HepG2 (cell line): ENCODE data around the gene DGKB. TPM values are rescaled to one million over a fixed set of nuclear protein-coding genes. Genes with fewer than 3 reads are reported as not detected.

Source experiments
- ATAC-seq: fragments of 200-7000 bp; cut with Tn5 transposase; 3 replicates; pipeline ENCODE4 v1.9.1; 2020; ENCODE audit warnings: mild to moderate bottlenecking, moderate library complexity
- BruUV-seq: library from RNA; stranded (reverse); fragments of 400-500 nt; replicated peaks from 2 replicates; lab custom pipeline; 2021; lab: Mats Ljungman, UMichigan
- CTCF ChIA-PET: fragments of 300-600 bp; formaldehyde crosslinking; extraction: SDS; loops from one replicate; lab custom pipeline; 2021; ENCODE audit warnings: low total read pairs, inconsistent platforms, low intra/inter-chr PET ratio; lab: Yijun Ruan, JAX
- POLR2A ChIA-PET: fragments of 350-600 bp; sonication (Branson Sonifier 250); formaldehyde crosslinking; loops from one replicate; lab custom pipeline; 2020; ENCODE audit warnings: antibody characterized with exemption, inconsistent platforms; lab: Yijun Ruan, JAX
- DNase-seq: peaks from one replicate; pipeline ENCODE4 v3.0.0-alpha.2; 2015; ENCODE audit warnings: low spot score
- FAIRE-seq: peaks from 3 replicates; lab custom pipeline; 2011; peaks lifted over from hg19 to GRCh38; lab: Jason Lieb, UNC
- H2AFZ ChIP-seq: one replicate; pipeline ENCODE4 v1.6.1; 2011; ENCODE audit warnings: low read length, inconsistent platforms
- H3K27ac ChIP-seq: fragments of 300-600 bp; 3 replicates; pipeline ENCODE4 v1.8.0; 2011; ENCODE audit warnings: mixed run types, mild to moderate bottlenecking, mixed read lengths, low read length, inconsistent platforms; ENCODE audit not compliant: insufficient read depth; ENCODE audit errors: extremely low read length
- H3K27me3 ChIP-seq, 2 experiments: fragments of 200-600 bp in 1 of 2; 2 replicates in 1 of 2; 3 replicates in 1 of 2; pipeline versions ENCODE4 v1.6.0 to v1.8.0; 2011; ENCODE audit warnings: low read length in 2 of 2, mild to moderate bottlenecking in 2 of 2, moderate library complexity in 2 of 2, inconsistent platforms in 1 of 2; ENCODE audit not compliant: insufficient read depth in 2 of 2, control insufficient read depth in 1 of 2
- H3K36me3 ChIP-seq, 2 experiments: fragments of 200-600 bp in 1 of 2; replicated peaks in 1 of 2; 2 replicates in 1 of 2; 3 replicates in 1 of 2; pipeline versions ENCODE4 v1.5.1 to v1.8.0; 2011; ENCODE audit warnings: low read length in 2 of 2, inconsistent platforms in 1 of 2; ENCODE audit not compliant: insufficient read depth in 2 of 2, control insufficient read depth in 1 of 2
- H3K4me1 ChIP-seq: 2 replicates; pipeline ENCODE4 v1.5.1; 2012; ENCODE audit warnings: low read length, inconsistent platforms; ENCODE audit not compliant: insufficient read depth
- H3K4me2 ChIP-seq: 2 replicates; pipeline ENCODE4 v1.6.0; 2011; ENCODE audit warnings: low read depth, low read length, inconsistent platforms
- H3K4me3 ChIP-seq, 3 experiments: fragments of 200-600 bp in 1 of 3; sonication (generic), shearing (Covaris generic) in 1 of 3; replicated peaks in 1 of 3; 2 replicates each; pipeline ENCODE4 v1.5.1; 2011 to 2016; ENCODE audit warnings: low read length in 3 of 3, inconsistent platforms in 2 of 3, low read depth in 2 of 3, mild to moderate bottlenecking in 2 of 3, control low read depth in 1 of 3, mixed read lengths in 1 of 3; ENCODE audit not compliant: insufficient read depth in 1 of 3
- H3K79me2 ChIP-seq: one replicate; pipeline ENCODE4 v1.6.1; 2011; ENCODE audit warnings: low read length, inconsistent platforms; ENCODE audit not compliant: insufficient read depth
- H3K9ac ChIP-seq: 2 replicates; pipeline ENCODE4 v1.6.0; 2011; ENCODE audit warnings: mild to moderate bottlenecking, low read depth, low read length, inconsistent platforms; ENCODE audit not compliant: insufficient read depth
- H3K9me3 ChIP-seq: 2 replicates; pipeline ENCODE4 v1.5.1; 2012; ENCODE audit warnings: mild to moderate bottlenecking, low read length
- H4K20me1 ChIP-seq: 2 replicates; pipeline ENCODE4 v1.6.0; 2011; ENCODE audit warnings: inconsistent platforms, mild to moderate bottlenecking, low read length, moderate library complexity; ENCODE audit not compliant: insufficient read depth
- CBX2 ChIP-seq, 2 experiments: fragments of 200-600 bp in 1 of 2; sonication (generic); formaldehyde crosslinking in 1 of 2; IDR thresholded peaks; 2 replicates each; pipeline versions ENCODE4 v1.7.0 to v1.8.1; 2018 to 2022; ENCODE audit warnings: low read depth in 2 of 2, low read length in 1 of 2, mild to moderate bottlenecking in 1 of 2, missing genetic modification reagents in 1 of 2
- CENPX ChIP-seq: sonication (generic); formaldehyde crosslinking; IDR thresholded peaks from 2 replicates; pipeline ENCODE4 v1.9.0; 2021; ENCODE audit warnings: mild to moderate bottlenecking, missing genetic modification reagents, moderate library complexity
- CREM ChIP-seq, 2 experiments: sonication (generic) in 1 of 2; formaldehyde crosslinking in 1 of 2; IDR thresholded peaks; 2 replicates each; pipeline versions ENCODE4 v1.4.0 to v1.6.1; 2016 to 2020; ENCODE audit warnings: antibody characterized with exemption in 1 of 2, mild to moderate bottlenecking in 1 of 2, missing genetic modification reagents in 1 of 2
- DPF2 ChIP-seq: sonication (generic); formaldehyde crosslinking; IDR thresholded peaks from 2 replicates; pipeline ENCODE4 v1.4.0; 2020; ENCODE audit warnings: mild to moderate bottlenecking, low read depth, missing genetic modification reagents, borderline replicate concordance
- MIER3 ChIP-seq: IDR thresholded peaks from 2 replicates; pipeline ENCODE4 v1.6.1; 2016; ENCODE audit warnings: missing compliant biosample characterization, borderline replicate concordance
- NFIC ChIP-seq: IDR thresholded peaks from 2 replicates; pipeline ENCODE4 v1.6.1; 2012; ENCODE audit warnings: mild to moderate bottlenecking, low read length, inconsistent platforms
- RARA ChIP-seq: IDR thresholded peaks from 2 replicates; pipeline ENCODE4 v1.6.1; 2016; ENCODE audit warnings: missing genetic modification reagents, missing compliant biosample characterization
- SKI ChIP-seq: fragments of 450-650 bp; IDR thresholded peaks from one replicate; pipeline ENCODE4 v1.6.1; 2018; ENCODE audit warnings: mild to moderate bottlenecking; ENCODE audit not compliant: partially characterized antibody
- ZFP36 ChIP-seq: fragments of 150-350 bp; IDR thresholded peaks from 2 replicates; pipeline ENCODE4 v1.6.1; 2018; ENCODE audit warnings: borderline replicate concordance, low read length, low read depth; ENCODE audit not compliant: partially characterized antibody
- ZNF569 ChIP-seq: sonication (generic); formaldehyde crosslinking; IDR thresholded peaks from 2 replicates; pipeline ENCODE4 v1.5.0; 2020; ENCODE audit warnings: mild to moderate bottlenecking, missing genetic modification reagents, moderate library complexity, borderline replicate concordance
- ZNF619 ChIP-seq: sonication (generic); formaldehyde crosslinking; IDR thresholded peaks from 2 replicates; pipeline ENCODE4 v1.4.0; 2020; ENCODE audit warnings: mild to moderate bottlenecking, missing genetic modification reagents
- ZNF839 ChIP-seq: sonication (generic); formaldehyde crosslinking; IDR thresholded peaks from 2 replicates; pipeline ENCODE4 v1.4.0; 2020; ENCODE audit warnings: missing genetic modification reagents, mild to moderate bottlenecking, borderline replicate concordance
- WGBS: methylation state at CpG from one replicate; pipeline ENCODE4 v1.1.6; 2017; ENCODE audit warnings: low lambda C conversion rate; 5-methylcytosine and 5-hydroxymethylcytosine counted together
- in situ Hi-C: cut with HindIII; loops from 2 replicates; pipeline ENCODE4 v1.10.0; 2017; ENCODE audit warnings: low pct_unique_long_range_greater_than_20kb; ENCODE audit not compliant: extremely low pct_ligation_motif_present
- intact Hi-C: fragments of 100-400 bp; cut with micrococcal nuclease; formaldehyde crosslinking; loops from one replicate; pipeline ENCODE4 v1.10.0; 2022; ENCODE audit not compliant: unreplicated experiment
- polyA plus RNA-seq, 8 experiments: library from polyadenylated mRNA; depleted of rRNA in 3 of 8; stranded (reverse) in 7 of 8; unstranded in 1 of 8; fragments of >200 nt; fragmentation: Illumina TruSeq in 4 of 8; extraction: Trizol in 4 of 8; gene quantifications; 2 replicates each; pipeline versions ENCODE4 v1.2.1 to v1.2.3, GENCODE V29; 2011 to 2016; ENCODE audit warnings: low read depth in 4 of 8, missing spikeins in 1 of 8, mixed read lengths in 1 of 8; ENCODE audit not compliant: insufficient read depth in 1 of 8
- total RNA-seq, 5 experiments: library from RNA; depleted of rRNA; stranded (reverse); fragments of >200 nt; fragmentation: Illumina TruSeq; extraction: Trizol; gene quantifications; 2 replicates each; pipeline ENCODE4 v1.2.3, GENCODE V29; 2016; ENCODE audit warnings: low read depth in 1 of 5
- TF ChIP-seq, protein P1 (sequence below): sonication (generic); formaldehyde crosslinking; IDR thresholded peaks from 2 replicates; pipeline ENCODE4 v1.8.0; 2022; ENCODE audit warnings: missing genetic modification reagents, mild to moderate bottlenecking, borderline replicate concordance

The DGKB gene
- total and polyA plus RNA-seq, 2 of the 13 experiments (the other 11 are each of a cell fraction or from before 2014, with no cell fraction given): not detected

DNA sequence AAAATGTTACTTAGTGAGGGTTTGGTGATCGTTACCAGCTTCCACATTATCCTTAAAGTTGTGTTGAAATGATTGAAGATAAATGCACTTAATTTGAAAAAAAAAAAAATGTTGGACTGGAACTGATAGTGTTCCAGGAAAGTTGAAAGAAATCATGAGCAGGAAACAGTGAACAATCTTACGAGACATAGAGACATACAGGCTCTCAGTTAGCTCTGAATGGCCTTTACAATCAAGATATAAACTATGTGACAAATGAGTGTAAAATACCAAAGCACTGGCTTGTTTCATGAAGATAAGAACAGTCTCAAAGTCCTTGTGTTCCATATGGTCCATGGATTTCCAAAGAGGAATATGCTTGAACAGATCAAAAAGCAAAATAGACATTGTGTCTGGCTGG is 483.0 kb downstream of the DGKB start:
- no peaks in the 10 kb centered on the region for H3K79me2 ChIP-seq
- no peak overlapping the region for H3K4me3 ChIP-seq
- no peak overlapping the region for H3K4me2 ChIP-seq
- no peak overlapping the region for H2AFZ ChIP-seq
- DNase-seq (no peak), FAIRE-seq (no peak), ATAC-seq (no peak)
- no peaks in the 10 kb centered on the region for H3K36me3 ChIP-seq
- H3K9me3 ChIP-seq: peaks cover 62% of the 10 kb centered on the region
- no peak overlapping the region for H3K27ac ChIP-seq
- ChIA-PET POLR2A (no interaction called here), CTCF (no interaction called here)
- no TSS peak for BruUV-seq
- WGBS: 3% methylated on average over 2 of the region's 2 CpGs
- intact Hi-C loops (no loop called here), in situ Hi-C loops (no loop called here)
- H3K27me3 ChIP-seq: no peaks in the 10 kb centered on the region
- TF ChIP-seq MIER3 (CRISPR knock-in tag) (no peak), ZNF619 (no peak), CENPX (no peak), NFIC (no peak), ZNF839 (CRISPR knock-in tag) (no peak), DPF2 (no peak), CBX2 (IDR thresholded peaks at IDR 0.05; ENCODE audit: low read depth, low read length) (no peak), CBX2 (CRISPR knock-in tag; IDR thresholded peaks at IDR 0.05; ENCODE audit: low read depth) (no peak)
- H4K20me1 ChIP-seq: no peaks in the 10 kb centered on the region
- H3K4me1 ChIP-seq: no peaks in the 10 kb centered on the region
- H3K9ac ChIP-seq: no peak overlapping the region

DNA sequence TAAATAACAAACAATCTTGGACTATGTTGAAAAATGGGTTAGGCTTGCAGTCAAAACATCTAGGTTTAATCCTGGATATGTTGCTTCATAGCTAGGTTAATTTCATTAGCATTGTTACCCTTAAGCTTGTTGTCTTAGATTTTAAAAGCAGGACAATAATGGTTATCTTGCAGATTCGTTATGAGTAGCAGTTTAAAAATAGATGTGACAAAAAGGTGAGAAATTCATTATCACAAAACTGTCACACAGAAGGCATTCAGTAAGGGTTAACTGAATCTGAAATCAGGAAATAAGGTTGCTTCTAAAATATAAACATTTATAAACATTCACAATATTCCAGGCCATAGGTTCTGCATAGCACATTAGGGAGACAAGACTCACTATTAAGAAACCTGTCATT is 483.9 kb downstream of the DGKB start:
- Histone ChIP-seq H2AFZ (no peak overlapping the region), H3K36me3 (no peaks in the 10 kb centered on the region), H3K27ac (no peak overlapping the region), H3K9ac (no peak overlapping the region), H3K4me3 (no peak overlapping the region), H4K20me1 (no peaks in the 10 kb centered on the region), H3K9me3 (peaks cover 59% of the 10 kb centered on the region), H3K4me2 (no peak overlapping the region), H3K27me3 (no peaks in the 10 kb centered on the region), H3K79me2 (no peaks in the 10 kb centered on the region), H3K4me1 (no peaks in the 10 kb centered on the region)
- 5% methylated on average over 1 of the region's 1 CpG for WGBS
- in situ Hi-C loops (no loop called here), intact Hi-C loops (no loop called here)
- no TSS peak for BruUV-seq
- FAIRE-seq: no peak
- ChIA-PET CTCF (no interaction called here), POLR2A (no interaction called here)
- DNase-seq: no peak
- no peak for ATAC-seq
- TF ChIP-seq, protein P1, sequence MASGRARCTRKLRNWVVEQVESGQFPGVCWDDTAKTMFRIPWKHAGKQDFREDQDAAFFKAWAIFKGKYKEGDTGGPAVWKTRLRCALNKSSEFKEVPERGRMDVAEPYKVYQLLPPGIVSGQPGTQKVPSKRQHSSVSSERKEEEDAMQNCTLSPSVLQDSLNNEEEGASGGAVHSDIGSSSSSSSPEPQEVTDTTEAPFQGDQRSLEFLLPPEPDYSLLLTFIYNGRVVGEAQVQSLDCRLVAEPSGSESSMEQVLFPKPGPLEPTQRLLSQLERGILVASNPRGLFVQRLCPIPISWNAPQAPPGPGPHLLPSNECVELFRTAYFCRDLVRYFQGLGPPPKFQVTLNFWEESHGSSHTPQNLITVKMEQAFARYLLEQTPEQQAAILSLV (CRISPR knock-in tag): no peak
- TF ChIP-seq ZFP36 (no peak), CREM (IDR thresholded peaks at IDR 0.05) (no peak), CREM (CRISPR knock-in tag; IDR thresholded peaks at IDR 0.05) (no peak), RARA (CRISPR knock-in tag) (no peak), SKI (no peak), ZNF569 (CRISPR knock-in tag) (no peak)
